ENCODE data around the gene HMSD.

Gene HMSD

GRCh38 chr18:63949068-63949737 is at the start of gene HMSD:
HMSD (plus strand) TSS chr18:63949301; CDS start chr18:63953456, 4,155 bp downstream.
- peak; percentile 59 for TF ChIP-seq CTCF (IDR thresholded peaks at IDR 0.05; ENCODE audit: low read depth, low read length, missing control alignments)
- DNase-seq (ENCODE audit: low read depth): no peak
- in situ Hi-C loops (cut with HindIII; ENCODE audit: low sequenced_read_pairs): no loop called here
- H3K4me3 ChIP-seq (ENCODE audit: low read depth, low read length): peak within 1 kb of the TSS; percentile 45

- H3K4me3 ChIP-seq (ENCODE audit: low read depth, low read length): no peak overlapping the region
- DNase-seq (ENCODE audit: low read depth): no peak
- no peak for TF ChIP-seq CTCF (IDR thresholded peaks at IDR 0.05; ENCODE audit: low read depth, low read length, missing control alignments)
- in situ Hi-C loops (cut with HindIII; ENCODE audit: low sequenced_read_pairs): no loop called here
These were observed 45.1 kb upstream of the HMSD start for GRCh38 chr18:63903851-63904570.

- H3K4me3 ChIP-seq (ENCODE audit: low read depth, low read length): no peak overlapping the region
- TF ChIP-seq CTCF (IDR thresholded peaks at IDR 0.05; ENCODE audit: low read depth, low read length, missing control alignments): no peak
- in situ Hi-C loops (cut with HindIII; ENCODE audit: low sequenced_read_pairs): no loop called here
- DNase-seq (ENCODE audit: low read depth): no peak
These were observed 44.4 kb upstream of the HMSD start for GRCh38 chr18:63904694-63905093.

GRCh38 chr18:63905361-63905760 is 43.7 kb upstream of the HMSD start:
- TF ChIP-seq CTCF (IDR thresholded peaks at IDR 0.05; ENCODE audit: low read depth, low read length, missing control alignments): no peak
- in situ Hi-C loops (cut with HindIII; ENCODE audit: low sequenced_read_pairs): no loop called here
- DNase-seq (ENCODE audit: low read depth): no peak
- no peak overlapping the region for H3K4me3 ChIP-seq (ENCODE audit: low read depth, low read length)

GRCh38 chr18:63906056-63906455 is 43.0 kb upstream of the HMSD start:
- in situ Hi-C loops (cut with HindIII; ENCODE audit: low sequenced_read_pairs): no loop called here
- H3K4me3 ChIP-seq (ENCODE audit: low read depth, low read length): no peak overlapping the region
- no peak for DNase-seq (ENCODE audit: low read depth)
- no peak for TF ChIP-seq CTCF (IDR thresholded peaks at IDR 0.05; ENCODE audit: low read depth, low read length, missing control alignments)

- H3K4me3 ChIP-seq (ENCODE audit: low read depth, low read length): no peak within 1 kb of the TSS
- no peak for TF ChIP-seq CTCF (IDR thresholded peaks at IDR 0.05; ENCODE audit: low read depth, low read length, missing control alignments)
- in situ Hi-C loops (cut with HindIII; ENCODE audit: low sequenced_read_pairs): no loop called here
- no peak for DNase-seq (ENCODE audit: low read depth)
These were observed 41.4 kb upstream of the HMSD start, which contains the start of gene SERPINB10 for GRCh38 chr18:63907664-63908063. SERPINB10 (plus strand) TSS chr18:63907958; CDS start chr18:63915511, 7,553 bp downstream.
